ENCODE measurements around the gene HLA-DOA. TPM values are rescaled to one million over a fixed set of nuclear protein-coding genes. Genes with fewer than 3 reads are reported as not detected.

Gene HLA-DOA
- 0.28 and 0.37 TPM in 2 replicates for total RNA-seq

DNA sequence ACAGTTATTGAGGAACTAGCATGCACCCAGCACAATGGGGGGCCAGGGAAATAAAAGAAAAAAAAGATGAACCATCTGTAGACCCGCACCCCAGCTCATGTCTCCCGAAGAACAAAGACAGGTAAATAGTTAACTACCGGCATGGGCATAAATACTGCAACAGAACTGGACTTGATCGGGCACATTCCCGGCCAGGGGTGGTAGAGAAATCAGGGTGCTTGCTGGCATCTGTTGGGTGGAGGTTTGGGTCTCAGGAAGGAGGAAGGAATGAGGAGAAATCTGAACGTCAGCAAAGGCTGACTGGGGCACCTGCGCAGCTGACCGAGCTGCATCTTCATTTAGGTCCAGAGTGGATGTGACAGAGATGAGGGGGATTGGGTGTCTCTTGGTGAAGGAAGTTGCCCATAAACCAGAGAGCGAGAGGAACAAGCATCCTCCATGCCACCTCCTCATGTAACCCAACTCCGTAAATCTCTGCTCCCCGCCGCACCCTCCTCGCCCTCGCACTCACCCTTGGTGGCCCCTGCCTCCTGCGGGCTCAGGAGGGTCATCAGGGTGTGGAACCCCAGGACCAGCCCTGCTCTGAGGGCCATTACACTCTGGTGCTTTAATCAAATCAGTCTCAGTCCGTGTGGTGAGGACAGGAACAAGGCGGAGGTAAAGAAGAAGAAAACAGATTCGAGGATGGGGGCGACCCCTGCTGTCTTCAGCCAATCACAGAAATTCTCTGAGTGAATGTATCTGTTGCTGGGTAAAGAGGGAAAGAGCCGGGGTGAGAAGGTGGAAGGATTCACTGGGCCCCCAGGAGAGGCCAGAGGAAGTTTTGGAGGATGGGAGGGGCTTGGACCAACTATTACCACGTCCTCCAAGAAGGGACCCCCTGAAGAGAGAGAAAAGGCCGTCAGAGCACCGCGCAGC is at the start of gene HLA-DOA:
HLA-DOA (minus strand) TSS at position 648 of the 918 bp plus-strand sequence.
- Mint-ChIP-seq H3K4me3 (ENCODE audit: low read depth) (peak within 1 kb of the TSS; percentile 43), H3K9me3 (no peaks in the 10 kb centered on the region), H3K27me3 (ENCODE audit: low read depth) (peaks cover 27% of the 10 kb centered on the region), H3K4me1 (ENCODE audit: low read depth) (peaks cover 7% of the 10 kb centered on the region), H3K36me3 (ENCODE audit: low read depth) (no peaks in the 10 kb centered on the region), H3K27ac (no peak within 1 kb of the TSS)
- intact Hi-C loops (cut with micrococcal nuclease): no loop called here
- DNase-seq (ENCODE audit: low spot score): peak; percentile 22

DNA sequence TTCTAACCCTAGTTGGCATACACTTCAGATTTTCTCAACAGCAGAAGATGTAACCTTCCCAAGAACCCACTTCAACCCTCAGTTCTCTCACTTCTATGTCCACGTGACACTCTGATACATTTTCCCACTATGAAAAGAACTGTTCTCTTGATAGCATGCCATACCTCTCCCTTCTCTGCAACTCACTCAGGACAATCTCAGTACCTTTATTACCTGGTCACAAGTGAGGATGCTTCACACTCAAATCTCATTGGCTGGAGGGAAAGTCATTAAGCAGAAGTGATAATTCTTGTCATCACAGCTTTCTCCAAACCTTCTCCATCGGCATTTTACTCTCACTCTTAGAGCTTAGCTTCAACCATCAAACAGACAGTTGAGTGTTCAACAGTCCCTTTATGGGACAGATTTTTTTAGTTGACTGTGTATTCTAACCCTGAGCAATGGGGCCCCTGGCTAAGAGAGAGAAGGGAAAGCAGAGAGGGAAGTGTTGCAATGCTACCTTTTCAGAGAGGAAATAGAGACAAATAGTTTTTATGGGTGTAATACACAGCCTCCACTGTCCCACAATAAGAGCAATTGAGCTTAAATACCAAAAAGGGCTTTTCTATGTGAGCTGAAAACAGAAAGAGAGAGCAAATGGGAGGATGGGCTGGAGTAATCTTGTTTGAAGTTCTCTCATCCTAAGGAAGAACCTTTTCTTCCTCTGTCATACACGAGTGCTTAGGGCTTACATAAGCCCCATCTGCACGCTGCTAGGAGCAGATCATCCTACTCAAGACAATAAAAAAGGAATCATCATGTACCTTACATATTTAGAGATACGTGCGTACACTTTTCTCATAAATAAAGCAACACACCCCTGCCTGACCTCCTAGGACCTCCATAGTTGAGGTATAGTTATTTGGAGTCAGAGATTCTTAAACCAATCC is 48.1 kb upstream of the HLA-DOA start:
- intact Hi-C loops (cut with micrococcal nuclease): no loop called here
- H3K27me3 Mint-ChIP-seq (ENCODE audit: low read depth): peaks cover 31% of the 10 kb centered on the region
- no peak overlapping the region for H3K4me3 Mint-ChIP-seq (ENCODE audit: low read depth)
- peaks cover 2% of the 10 kb centered on the region for H3K4me1 Mint-ChIP-seq (ENCODE audit: low read depth)
- H3K9me3 Mint-ChIP-seq: no peaks in the 10 kb centered on the region
- H3K36me3 Mint-ChIP-seq (ENCODE audit: low read depth): no peaks in the 10 kb centered on the region
- no peak for DNase-seq (ENCODE audit: low spot score)
- no peak overlapping the region for H3K27ac Mint-ChIP-seq

DNA sequence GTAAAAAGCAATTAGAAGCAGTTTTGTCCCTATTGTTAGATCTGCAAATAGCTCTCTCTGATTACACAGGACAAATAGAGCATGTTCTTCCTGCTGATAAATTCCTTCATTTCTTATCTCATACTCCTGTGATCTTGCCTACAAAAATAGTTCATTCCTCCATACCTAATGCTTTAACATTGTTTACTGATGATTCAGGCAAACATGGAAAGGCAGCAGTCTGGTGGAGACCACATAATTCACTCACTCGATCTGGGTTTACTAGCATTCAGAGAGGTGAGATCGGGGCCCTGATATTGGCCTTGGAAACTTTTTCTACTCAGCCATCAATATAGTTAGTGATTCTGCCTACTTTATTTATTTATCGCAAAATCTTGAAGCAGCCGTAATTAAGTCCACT is 43.8 kb upstream of the HLA-DOA start:
- H3K4me3 Mint-ChIP-seq (ENCODE audit: low read depth): no peak overlapping the region
- H3K27me3 Mint-ChIP-seq (ENCODE audit: low read depth): peaks cover 50% of the 10 kb centered on the region

DNA sequence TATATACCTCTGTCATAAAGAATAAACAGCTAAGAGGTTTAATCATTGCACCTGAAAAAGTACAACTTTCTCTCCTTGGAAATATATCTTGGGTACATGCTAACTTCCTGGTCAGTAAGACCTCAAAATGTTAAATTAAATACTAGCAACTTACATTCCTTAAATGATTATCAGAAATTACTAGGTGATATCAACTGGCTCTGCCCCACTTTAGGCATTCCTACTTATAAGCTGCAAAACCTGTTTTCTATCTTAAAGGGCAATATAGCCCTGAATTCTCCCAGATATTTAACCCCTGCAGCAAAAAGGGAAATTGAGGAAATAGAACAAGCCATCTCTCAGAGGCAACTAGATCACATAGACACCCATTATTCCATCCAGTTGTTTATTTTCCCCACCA is 43.2 kb upstream of the HLA-DOA start:
- intact Hi-C loops (cut with micrococcal nuclease): no loop called here
- H3K4me1 Mint-ChIP-seq (ENCODE audit: low read depth): no peaks in the 10 kb centered on the region
- no peak overlapping the region for H3K27ac Mint-ChIP-seq
- no peaks in the 10 kb centered on the region for H3K36me3 Mint-ChIP-seq (ENCODE audit: low read depth)
- H3K27me3 Mint-ChIP-seq (ENCODE audit: low read depth): peaks cover 51% of the 10 kb centered on the region
- no peaks in the 10 kb centered on the region for H3K9me3 Mint-ChIP-seq
- H3K4me3 Mint-ChIP-seq (ENCODE audit: low read depth): no peak overlapping the region
- DNase-seq (ENCODE audit: low spot score): no peak

More for the DNA sequence above, 43.8 kb upstream of the HLA-DOA start:
- Mint-ChIP-seq H3K9me3 (no peaks in the 10 kb centered on the region), H3K4me1 (ENCODE audit: low read depth) (no peaks in the 10 kb centered on the region), H3K36me3 (ENCODE audit: low read depth) (no peaks in the 10 kb centered on the region), H3K27ac (no peak overlapping the region)
- no peak for DNase-seq (ENCODE audit: low spot score)
- intact Hi-C loops (cut with micrococcal nuclease): no loop called here

DNA sequence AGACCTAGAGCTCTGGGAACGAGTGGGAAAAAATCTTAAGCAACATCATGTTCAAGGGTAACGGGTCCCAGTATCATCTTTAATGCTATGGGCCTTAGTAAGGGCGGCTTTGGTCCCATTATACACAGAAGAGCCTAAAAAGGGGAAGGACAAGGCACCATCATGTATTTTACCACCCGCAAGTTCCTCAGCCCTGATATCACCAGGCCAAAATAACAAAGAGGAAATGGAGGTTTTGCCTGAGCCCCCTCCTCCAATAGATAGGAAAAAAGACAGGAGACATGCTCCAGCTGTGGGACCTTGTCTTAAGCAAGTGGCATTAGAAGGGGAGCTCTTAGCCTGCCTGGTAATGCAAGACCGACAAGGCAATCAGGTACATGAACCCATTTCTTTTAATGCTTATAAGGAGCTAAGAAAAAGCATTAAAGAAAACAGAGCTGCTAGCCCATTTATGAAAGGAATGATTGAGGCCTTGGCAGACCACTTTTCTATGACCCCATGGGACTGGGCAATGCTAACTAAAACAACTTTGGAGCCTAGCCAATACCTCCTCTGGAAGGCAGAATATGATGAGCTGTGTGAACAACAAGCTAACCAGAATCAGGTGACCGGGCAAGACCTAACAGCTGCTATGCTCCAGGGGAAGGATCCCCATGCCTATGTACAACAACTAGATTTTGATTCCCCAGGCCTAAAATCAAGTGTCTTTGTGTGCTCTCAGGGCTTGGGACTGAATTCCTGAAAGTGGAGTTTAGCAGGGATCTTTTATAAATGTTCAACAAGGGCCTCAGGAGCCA is 40.8 kb upstream of the HLA-DOA start:
- DNase-seq (ENCODE audit: low spot score): no peak
- H3K9me3 Mint-ChIP-seq: no peaks in the 10 kb centered on the region
- no peaks in the 10 kb centered on the region for H3K4me1 Mint-ChIP-seq (ENCODE audit: low read depth)
- no peak overlapping the region for H3K27ac Mint-ChIP-seq
- H3K4me3 Mint-ChIP-seq (ENCODE audit: low read depth): no peak overlapping the region
- H3K36me3 Mint-ChIP-seq (ENCODE audit: low read depth): no peaks in the 10 kb centered on the region
- intact Hi-C loops (cut with micrococcal nuclease): no loop called here
- peaks cover 55% of the 10 kb centered on the region for H3K27me3 Mint-ChIP-seq (ENCODE audit: low read depth)

DNA sequence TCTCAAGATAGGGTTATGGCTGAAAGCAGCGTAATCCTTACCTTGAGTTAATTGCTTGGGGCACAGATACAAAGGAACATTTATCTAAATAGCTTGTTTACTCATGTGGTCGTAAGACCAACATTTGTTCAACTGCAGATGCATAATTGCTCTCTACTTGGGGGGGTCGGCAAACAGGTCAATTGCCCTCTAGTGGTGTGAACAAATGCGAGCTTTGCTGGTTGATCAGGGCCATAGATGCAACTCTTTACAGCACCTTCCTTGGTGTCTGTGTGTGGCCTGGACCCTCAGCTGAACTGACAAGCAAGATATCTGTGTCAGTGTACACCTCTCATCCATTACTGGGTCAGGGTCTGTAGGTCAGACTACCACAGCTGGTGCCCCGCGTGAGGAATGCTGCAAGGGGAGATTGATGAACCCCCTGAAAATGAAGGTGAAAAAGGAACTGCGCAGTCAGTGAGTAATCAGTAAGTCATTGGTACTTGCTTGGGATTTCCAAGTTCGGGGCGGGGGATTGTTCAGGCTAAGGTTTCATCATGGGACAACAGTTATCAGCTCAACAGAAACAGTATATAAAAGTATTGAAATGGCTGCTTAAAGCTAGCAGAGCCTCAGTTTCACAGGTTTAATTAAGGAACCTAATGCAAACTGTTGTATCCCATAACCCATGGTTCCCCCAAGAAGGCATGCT is 40.1 kb upstream of the HLA-DOA start:
- no peaks in the 10 kb centered on the region for H3K9me3 Mint-ChIP-seq
- H3K27me3 Mint-ChIP-seq (ENCODE audit: low read depth): peaks cover 61% of the 10 kb centered on the region
- intact Hi-C loops (cut with micrococcal nuclease): no loop called here
- H3K36me3 Mint-ChIP-seq (ENCODE audit: low read depth): no peaks in the 10 kb centered on the region
- H3K4me3 Mint-ChIP-seq (ENCODE audit: low read depth): no peak overlapping the region
- no peak for DNase-seq (ENCODE audit: low spot score)
- H3K4me1 Mint-ChIP-seq (ENCODE audit: low read depth): no peaks in the 10 kb centered on the region
- H3K27ac Mint-ChIP-seq: no peak overlapping the region

DNA sequence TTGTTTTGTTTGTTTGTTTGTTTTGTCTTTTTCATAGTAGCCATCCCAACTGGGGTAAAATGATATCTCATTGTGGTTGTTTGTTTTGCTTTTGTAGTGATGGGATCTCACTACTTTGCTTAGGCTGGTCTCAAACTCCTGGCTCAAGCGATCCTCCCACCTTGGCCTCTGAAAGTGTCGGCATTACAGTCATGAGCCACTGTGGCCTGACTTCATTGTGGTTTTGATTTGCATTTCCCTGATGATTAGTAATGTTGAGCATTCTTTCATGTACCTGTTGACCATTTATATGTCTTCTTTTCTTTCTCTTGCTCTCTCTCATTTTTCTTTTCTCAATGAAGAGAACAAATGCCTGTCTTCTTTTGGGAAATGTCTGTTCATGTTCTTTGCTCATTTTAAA is 30.8 kb upstream of the HLA-DOA start:
- Mint-ChIP-seq H3K4me3 (ENCODE audit: low read depth) (no peak overlapping the region), H3K27ac (no peak overlapping the region), H3K4me1 (ENCODE audit: low read depth) (no peaks in the 10 kb centered on the region), H3K27me3 (ENCODE audit: low read depth) (peaks cover 72% of the 10 kb centered on the region), H3K36me3 (ENCODE audit: low read depth) (no peaks in the 10 kb centered on the region), H3K9me3 (peaks cover 8% of the 10 kb centered on the region)
- no peak for DNase-seq (ENCODE audit: low spot score)
- intact Hi-C loops (cut with micrococcal nuclease): no loop called here

DNA sequence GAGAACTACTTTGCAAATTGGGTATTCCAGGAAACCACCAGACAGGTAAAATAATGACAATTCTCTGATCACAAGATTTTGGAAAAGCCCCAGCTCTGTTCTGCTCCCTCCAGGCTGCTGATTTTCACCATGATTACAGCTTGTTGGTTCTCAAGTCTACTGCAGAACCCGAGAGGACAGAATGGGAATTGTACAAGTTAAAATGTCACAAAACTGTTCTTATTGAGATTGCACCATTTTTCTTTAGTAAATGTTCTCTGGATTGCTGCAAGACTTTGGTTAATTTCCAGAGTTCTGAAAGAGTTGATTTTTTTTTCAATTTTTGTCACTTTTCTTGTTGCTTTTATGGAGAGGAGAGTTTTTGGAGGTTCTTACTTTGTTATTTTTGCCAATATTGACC is 27.1 kb upstream of the HLA-DOA start:
- Mint-ChIP-seq H3K36me3 (ENCODE audit: low read depth) (no peaks in the 10 kb centered on the region), H3K4me1 (ENCODE audit: low read depth) (peaks cover 3% of the 10 kb centered on the region), H3K27ac (no peak overlapping the region), H3K9me3 (peaks cover 14% of the 10 kb centered on the region), H3K27me3 (ENCODE audit: low read depth) (peaks cover 76% of the 10 kb centered on the region), H3K4me3 (ENCODE audit: low read depth) (no peak overlapping the region)
- DNase-seq (ENCODE audit: low spot score): no peak
- intact Hi-C loops (cut with micrococcal nuclease): no loop called here

DNA sequence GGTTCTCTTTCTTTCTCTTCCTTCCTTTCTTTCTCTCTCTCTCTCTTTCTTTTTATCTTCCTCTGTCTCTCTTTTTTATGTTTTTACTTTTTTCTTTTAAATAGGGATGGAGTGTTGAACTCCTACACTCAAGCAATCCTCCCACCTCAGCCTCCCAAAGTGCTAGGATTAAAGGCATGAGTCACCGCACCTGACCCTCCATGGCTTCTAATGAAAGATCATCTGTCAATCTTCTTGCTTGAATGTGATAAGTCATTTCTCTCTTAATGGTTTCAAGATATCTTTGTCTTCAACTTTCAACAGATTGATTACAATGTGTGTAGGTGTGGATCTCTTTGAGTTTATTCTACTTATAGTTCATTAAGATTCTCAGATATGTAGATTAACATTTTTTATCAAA is 25.2 kb upstream of the HLA-DOA start:
- DNase-seq (ENCODE audit: low spot score): no peak
- peaks cover 73% of the 10 kb centered on the region for H3K27me3 Mint-ChIP-seq (ENCODE audit: low read depth)
- H3K9me3 Mint-ChIP-seq: peaks cover 14% of the 10 kb centered on the region
- intact Hi-C loops (cut with micrococcal nuclease): no loop called here
- no peaks in the 10 kb centered on the region for H3K36me3 Mint-ChIP-seq (ENCODE audit: low read depth)
- peaks cover 8% of the 10 kb centered on the region for H3K4me1 Mint-ChIP-seq (ENCODE audit: low read depth)
- H3K4me3 Mint-ChIP-seq (ENCODE audit: low read depth): no peak overlapping the region
- no peak overlapping the region for H3K27ac Mint-ChIP-seq

DNA sequence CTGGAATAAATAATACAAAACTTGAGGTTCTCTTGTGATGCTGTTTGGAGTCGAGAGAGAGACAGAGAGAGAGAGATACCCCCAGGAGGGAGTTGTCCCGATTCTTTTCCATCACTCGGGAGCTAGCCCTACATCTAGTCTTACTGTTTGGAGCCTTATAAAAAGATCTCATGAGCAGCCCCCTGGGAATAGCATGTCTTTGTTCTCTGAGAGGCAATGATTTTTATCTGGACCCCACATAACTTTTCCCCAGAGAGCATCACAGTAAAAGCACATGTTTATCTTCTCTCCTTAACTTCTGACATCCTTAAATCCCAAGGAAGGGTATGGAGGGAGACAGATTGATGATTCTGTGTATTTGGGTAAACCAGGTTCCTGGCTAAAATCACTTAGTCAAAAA is 20.9 kb upstream of the HLA-DOA start:
- H3K9me3 Mint-ChIP-seq: peaks cover 6% of the 10 kb centered on the region
- intact Hi-C loops (cut with micrococcal nuclease): no loop called here
- no peak overlapping the region for H3K27ac Mint-ChIP-seq
- H3K4me3 Mint-ChIP-seq (ENCODE audit: low read depth): no peak overlapping the region
- peaks cover 23% of the 10 kb centered on the region for H3K4me1 Mint-ChIP-seq (ENCODE audit: low read depth)
- DNase-seq (ENCODE audit: low spot score): no peak
- H3K27me3 Mint-ChIP-seq (ENCODE audit: low read depth): peaks cover 39% of the 10 kb centered on the region
- H3K36me3 Mint-ChIP-seq (ENCODE audit: low read depth): no peaks in the 10 kb centered on the region

DNA sequence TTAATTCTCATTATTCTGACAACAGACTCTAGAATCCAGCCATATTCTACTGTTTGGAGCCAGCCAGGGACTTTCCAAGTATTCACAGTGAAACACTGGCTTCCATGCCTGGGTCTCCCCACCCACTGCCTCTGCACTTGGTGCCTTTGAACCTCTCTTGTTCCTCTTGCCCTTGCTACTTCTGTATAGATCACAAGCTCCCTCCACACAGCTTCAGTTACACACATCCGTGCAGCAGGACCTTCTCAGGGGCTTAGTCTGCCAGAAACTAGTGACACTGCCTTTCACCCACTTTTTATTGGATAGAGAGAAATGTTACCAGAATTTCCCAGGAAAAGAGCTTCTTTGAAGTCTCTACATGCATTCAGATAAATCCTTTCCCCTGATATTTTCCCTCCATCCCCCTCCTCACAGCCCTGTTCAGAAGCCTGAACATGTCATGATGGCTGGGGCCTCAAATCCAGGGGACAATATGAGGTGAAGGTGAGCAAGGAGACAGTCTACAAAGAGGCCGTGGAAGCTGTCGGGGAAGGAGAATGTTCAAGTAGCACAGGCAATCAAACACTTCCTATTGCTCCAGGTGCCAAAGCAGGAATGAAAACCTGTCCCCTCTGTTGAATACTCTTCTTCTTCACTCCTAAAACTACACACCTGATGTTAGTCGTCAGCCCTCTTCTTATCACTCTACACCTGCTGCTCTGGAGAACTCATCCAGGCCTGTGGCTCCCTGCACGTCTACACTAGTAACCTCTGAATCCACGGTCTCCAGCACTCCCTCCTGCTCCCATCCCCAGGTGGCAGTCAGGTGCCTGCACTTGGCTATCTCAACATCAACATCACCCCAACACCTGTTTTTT is 20.2 kb upstream of the HLA-DOA start:
- peak overlapping the region; percentile 53 for H3K27ac Mint-ChIP-seq
- peaks cover 2% of the 10 kb centered on the region for H3K9me3 Mint-ChIP-seq
- no peaks in the 10 kb centered on the region for H3K36me3 Mint-ChIP-seq (ENCODE audit: low read depth)
- intact Hi-C loops (cut with micrococcal nuclease): no loop called here
- peaks cover 29% of the 10 kb centered on the region for H3K4me1 Mint-ChIP-seq (ENCODE audit: low read depth)
- no peak overlapping the region for H3K4me3 Mint-ChIP-seq (ENCODE audit: low read depth)
- no peak for DNase-seq (ENCODE audit: low spot score)
- peaks cover 33% of the 10 kb centered on the region for H3K27me3 Mint-ChIP-seq (ENCODE audit: low read depth)

Data from activated T-helper 2 cell treated with anti-CD3 and anti-CD28 coated beads, Interferon-gamma antibody, Interleukin-2, Interleukin-4, amounts not matched to agents 10 μg/mL and 5 μg/mL and 100 μg/mL, durations not matched to agents 14 hours and 24 hours and 36 hours (primary cell).